NOMO-1 treated with dmso at 0.1 percent for 144 hours (cell line): ENCODE measurements around the gene GJB5.

Source experiments
- DNase-seq: peaks from one replicate; lab custom pipeline; 2025; ENCODE audit not compliant: unreplicated experiment; lab: John Stamatoyannopoulos, UW

Gene GJB5

GRCh38 chr1:34792868-34793727 lies 38.3 kb downstream of the GJB5 start, which contains the start of gene GJA4:
GJA4 (plus strand) TSS chr1:34792999; CDS start chr1:34794214, 1,215 bp downstream.
- no peak for DNase-seq

GRCh38 chr1:34794001-34794789 lies 39.3 kb downstream of the GJB5 start:
- DNase-seq, result no peak

- DNase-seq, result no peak
Measured at GRCh38 chr1:34794790-34795180, 39.9 kb downstream of the GJB5 start.

- no peak for DNase-seq
Measured at GRCh38 chr1:34795916-34796315, 41.1 kb downstream of the GJB5 start.

- DNase-seq, result no peak
Measured at GRCh38 chr1:34796990-34797389, 42.1 kb downstream of the GJB5 start.

- no peak for DNase-seq
Measured at GRCh38 chr1:34800214-34800613, 45.4 kb downstream of the GJB5 start.

DNA sequence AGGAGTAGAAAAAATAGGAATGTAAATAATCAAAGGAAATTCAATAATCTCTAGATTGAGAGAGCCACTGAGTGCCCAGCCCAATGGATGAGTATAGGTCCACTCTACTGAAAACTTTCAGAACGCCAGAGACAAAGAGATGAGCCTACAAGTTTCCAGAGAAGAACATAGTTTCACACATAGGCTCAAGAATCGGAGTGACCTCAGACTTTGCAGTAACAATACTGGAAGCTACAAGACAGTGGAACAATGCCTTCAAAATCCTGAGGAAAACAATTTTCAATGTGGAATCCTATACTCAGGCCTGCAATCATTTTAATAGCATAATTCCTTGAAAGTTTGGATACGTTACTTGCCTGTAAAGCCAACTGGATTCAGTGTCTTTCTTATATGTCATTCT lies 48.9 kb downstream of the GJB5 start:
- DNase-seq, result no peak

GRCh38 chr1:34806396-34806795 lies 51.5 kb downstream of the GJB5 start:
- DNase-seq, result no peak
